Epithelial cell of esophagus (primary cell): Measurements from ENCODE around the gene POLG.

Experiments used
- DNase-seq: peaks from one replicate; pipeline ENCODE4 v3.0.0; 2010; ENCODE audit warnings: low read depth
- H3K4me3 ChIP-seq: 2 replicates; pipeline ENCODE4 v1.5.1; 2011; ENCODE audit warnings: mild to moderate bottlenecking, low read length, control low read depth
- TF ChIP-seq, protein P1 (sequence below): IDR thresholded peaks from 2 replicates; pipeline ENCODE4 v1.5.1; 2011; ENCODE audit warnings: low read depth, mild to moderate bottlenecking, low read length, control low read depth, inconsistent platforms; ENCODE audit not compliant: insufficient read depth; ENCODE audit errors: missing control alignments

Gene POLG

DNA sequence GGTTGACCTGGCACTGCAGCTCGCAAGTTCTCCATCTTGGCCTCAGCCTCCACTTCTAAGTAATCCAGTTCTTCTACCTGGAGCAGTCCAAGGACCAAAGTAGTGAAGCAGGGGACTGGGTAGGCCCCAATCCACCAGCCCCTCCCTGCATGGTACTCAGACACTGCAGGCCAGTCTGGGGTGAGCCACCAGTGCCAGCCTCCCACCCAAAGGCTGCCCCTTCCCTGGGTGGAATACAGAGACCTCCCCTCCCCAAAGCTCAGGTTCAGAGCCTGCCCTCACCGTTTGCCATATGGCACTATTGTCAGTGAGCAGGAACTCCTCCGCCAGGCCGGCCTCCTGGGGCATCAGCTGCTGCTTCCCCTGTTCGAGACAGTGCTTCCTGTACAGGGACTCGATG lies 10.8 kb downstream of the POLG start:
- no peak for DNase-seq
- TF ChIP-seq, protein P1, sequence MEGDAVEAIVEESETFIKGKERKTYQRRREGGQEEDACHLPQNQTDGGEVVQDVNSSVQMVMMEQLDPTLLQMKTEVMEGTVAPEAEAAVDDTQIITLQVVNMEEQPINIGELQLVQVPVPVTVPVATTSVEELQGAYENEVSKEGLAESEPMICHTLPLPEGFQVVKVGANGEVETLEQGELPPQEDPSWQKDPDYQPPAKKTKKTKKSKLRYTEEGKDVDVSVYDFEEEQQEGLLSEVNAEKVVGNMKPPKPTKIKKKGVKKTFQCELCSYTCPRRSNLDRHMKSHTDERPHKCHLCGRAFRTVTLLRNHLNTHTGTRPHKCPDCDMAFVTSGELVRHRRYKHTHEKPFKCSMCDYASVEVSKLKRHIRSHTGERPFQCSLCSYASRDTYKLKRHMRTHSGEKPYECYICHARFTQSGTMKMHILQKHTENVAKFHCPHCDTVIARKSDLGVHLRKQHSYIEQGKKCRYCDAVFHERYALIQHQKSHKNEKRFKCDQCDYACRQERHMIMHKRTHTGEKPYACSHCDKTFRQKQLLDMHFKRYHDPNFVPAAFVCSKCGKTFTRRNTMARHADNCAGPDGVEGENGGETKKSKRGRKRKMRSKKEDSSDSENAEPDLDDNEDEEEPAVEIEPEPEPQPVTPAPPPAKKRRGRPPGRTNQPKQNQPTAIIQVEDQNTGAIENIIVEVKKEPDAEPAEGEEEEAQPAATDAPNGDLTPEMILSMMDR = no peak
- no peak overlapping the region for H3K4me3 ChIP-seq

DNA sequence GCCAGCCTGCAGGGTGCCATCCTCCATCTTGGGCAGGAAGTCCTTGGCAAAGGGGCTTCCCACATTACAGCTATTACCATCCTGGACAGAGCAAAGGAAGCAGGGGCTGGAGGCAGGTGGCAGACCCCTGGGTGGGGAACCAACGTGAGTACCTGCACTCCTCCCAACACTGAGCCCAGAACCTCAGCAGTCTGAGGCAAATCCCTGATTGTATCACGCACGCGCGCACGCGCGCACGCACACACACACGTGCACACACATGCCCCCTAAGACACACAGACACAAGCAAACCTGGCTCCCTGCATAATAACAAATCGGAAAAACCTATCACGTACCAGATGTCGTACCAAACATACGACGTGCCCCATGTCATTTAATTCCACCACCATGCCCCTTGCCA lies 11.8 kb downstream of the POLG start:
- no peak overlapping the region for H3K4me3 ChIP-seq
- TF ChIP-seq, protein P1 = no peak
- DNase-seq = no peak

DNA sequence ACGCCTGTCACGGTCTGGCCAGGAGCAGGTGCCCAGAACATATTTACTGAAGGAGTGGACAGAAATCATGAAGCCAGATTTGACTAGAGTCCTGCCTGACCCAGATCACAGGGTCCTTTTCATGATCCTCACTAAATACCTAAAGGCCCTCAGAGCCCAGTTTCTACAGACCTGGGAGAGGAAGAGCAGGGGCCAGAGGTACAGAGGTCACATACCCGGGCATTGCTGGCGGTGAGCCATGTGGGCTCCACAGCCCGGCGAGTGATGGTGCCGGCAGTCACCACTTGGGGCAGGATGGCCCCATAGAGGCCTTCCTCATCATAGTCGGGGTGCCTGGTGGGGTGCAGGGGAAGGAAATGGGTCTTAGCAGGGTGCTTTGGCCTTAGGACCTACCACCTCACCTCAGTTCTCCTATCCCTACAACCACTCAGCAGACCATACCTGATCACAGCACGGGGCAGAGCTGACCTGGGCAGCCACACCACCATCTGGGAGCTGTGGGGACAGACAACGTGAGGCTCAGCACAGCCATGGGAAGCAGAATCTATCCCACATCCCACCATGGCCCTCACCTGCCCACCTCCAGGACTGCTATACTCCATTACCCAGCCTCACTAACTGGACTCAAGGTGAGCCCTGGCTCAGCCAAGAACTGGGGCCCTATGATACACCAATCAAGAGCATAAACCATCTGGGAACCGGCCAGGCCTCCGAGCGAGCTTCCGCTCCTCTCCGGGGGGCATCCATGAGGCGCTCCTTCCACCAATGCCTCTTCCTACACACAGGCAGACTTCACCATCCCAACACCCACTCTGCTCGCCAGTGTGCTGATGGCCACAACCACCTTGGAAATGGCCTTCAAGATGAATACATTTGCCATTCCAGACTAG lies 12.9 kb downstream of the POLG start:
- no peak overlapping the region for H3K4me3 ChIP-seq
- no peak for DNase-seq
- TF ChIP-seq, protein P1 = no peak

DNA sequence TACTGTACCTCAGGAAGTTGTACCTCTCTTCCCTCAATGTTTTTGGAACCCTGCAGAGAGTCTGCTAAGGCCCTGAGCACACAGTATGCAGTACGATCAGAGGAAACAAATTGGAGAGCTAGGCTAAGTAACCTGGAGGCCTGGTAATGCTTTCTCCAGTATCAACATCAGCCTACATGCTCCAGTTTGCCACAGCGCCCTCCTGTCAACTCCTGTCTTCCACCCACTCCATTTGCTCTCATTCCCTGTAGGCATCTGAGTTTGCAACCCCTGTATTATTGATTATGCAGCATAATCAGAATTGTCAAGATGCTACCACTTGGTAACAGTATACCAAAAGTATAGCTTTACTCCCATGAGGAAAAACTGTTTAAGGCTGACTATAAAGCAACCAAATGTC lies 14.4 kb downstream of the POLG start:
- no peak for DNase-seq
- no peak overlapping the region for H3K4me3 ChIP-seq
- TF ChIP-seq, protein P1 = no peak

DNA sequence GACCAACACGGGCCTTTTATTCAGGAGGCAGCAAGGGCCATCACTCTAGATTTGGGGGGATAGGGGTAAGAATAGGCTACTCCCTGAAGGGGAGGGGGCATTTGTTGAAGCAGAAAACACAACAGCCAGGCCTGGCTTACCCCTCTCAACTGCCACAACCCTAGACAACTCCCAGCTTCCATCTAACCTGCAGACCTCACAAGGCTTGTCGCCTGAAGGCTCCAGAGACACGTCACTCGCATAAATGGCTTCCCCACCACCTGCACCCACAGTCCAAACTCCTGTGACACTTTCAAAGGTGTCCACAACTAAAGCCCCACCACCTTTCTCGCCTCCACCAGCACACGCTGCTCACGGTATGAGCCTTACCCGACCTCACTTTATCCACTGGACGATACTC lies 14.9 kb downstream of the POLG start:
- DNase-seq = no peak
- H3K4me3 ChIP-seq = no peak overlapping the region
- TF ChIP-seq, protein P1 = no peak

DNA sequence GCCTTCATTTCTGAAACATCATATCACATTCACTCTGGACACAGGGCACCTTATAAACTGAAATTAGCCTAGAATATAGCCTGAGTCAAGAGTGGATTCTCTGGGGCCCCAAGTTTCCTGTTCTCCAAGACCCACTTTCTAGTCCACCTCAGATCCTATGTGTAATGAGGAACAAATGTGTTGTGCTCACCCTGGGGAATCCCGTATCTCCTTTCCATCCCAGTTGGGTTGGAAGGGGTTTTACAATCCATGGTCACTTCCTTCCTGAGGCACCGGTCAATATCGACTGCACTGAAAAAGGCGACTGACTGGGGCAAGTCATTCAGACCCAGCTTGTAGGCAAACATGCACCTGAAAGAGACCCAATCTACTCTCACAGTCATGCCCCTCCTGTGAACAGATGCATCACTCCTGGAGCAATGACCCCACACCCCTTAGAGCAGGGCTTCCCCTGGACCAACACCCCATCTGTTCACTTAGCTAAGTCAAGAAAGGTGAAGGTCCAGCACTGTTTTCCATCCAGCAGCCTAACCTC lies 17.4 kb downstream of the POLG start:
- DNase-seq = no peak
- TF ChIP-seq, protein P1 = no peak
- no peak overlapping the region for H3K4me3 ChIP-seq

DNA sequence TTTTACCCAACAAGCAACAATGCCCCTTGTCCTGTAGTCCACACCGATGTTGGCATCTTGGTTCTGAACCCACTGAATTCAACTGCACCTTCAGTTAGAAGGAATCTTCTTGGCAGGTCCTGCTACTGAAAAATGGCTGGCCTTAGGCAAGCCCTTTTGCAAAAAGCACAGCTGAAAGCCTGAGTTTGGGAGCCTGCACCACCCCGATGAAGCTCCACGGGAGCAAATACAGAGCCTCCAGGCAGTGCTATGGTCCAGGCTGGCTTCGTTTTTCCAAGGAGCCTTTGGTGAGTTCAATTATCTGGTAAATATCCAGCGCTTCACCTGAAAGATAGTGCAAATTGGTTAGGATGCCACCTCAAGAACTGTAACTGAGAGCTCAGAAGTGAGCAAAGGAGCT lies 18.1 kb downstream of the POLG start:
- no peak for DNase-seq
- H3K4me3 ChIP-seq = no peak overlapping the region
- TF ChIP-seq, protein P1 = no peak
